WI38 (cell line): ENCODE measurements around the gene CHD3.

Experiments used
- H3K4me3 ChIP-seq: 2 replicates; pipeline ENCODE4 v1.5.1; 2011; ENCODE audit warnings: low read depth, mild to moderate bottlenecking, control low read depth, low read length
- CTCF ChIP-seq: IDR thresholded peaks from 2 replicates; pipeline ENCODE4 v1.5.1; 2012; ENCODE audit warnings: low read depth, mild to moderate bottlenecking, control low read depth, low read length

The CHD3 gene

GRCh38 chr17:7880076-7880868 is 8.3 kb upstream of the CHD3 start:
- no peak overlapping the region for H3K4me3 ChIP-seq
- no peak for TF ChIP-seq CTCF

GRCh38 chr17:7881276-7882054 is 7.1 kb upstream of the CHD3 start:
- no peak for TF ChIP-seq CTCF
- no peak overlapping the region for H3K4me3 ChIP-seq

- TF ChIP-seq CTCF: no peak
- no peak overlapping the region for H3K4me3 ChIP-seq
Observed at GRCh38 chr17:7882068-7882467, 6.5 kb upstream of the CHD3 start.

- no peak for TF ChIP-seq CTCF
- no peak overlapping the region for H3K4me3 ChIP-seq
Observed at GRCh38 chr17:7882629-7883028, 6.0 kb upstream of the CHD3 start.

- H3K4me3 ChIP-seq: peak overlapping the region; percentile 55
- TF ChIP-seq CTCF: no peak
Observed at GRCh38 chr17:7883781-7884386, 4.7 kb upstream of the CHD3 start.

GRCh38 chr17:7884581-7885366 is 3.8 kb upstream of the CHD3 start:
- H3K4me3 ChIP-seq: peak overlapping the region; percentile 80
- no peak for TF ChIP-seq CTCF
